Neural cell (in vitro differentiated cells): Measurements from ENCODE around the gene TSPAN31. TPM values are rescaled to one million over a fixed set of nuclear protein-coding genes. Genes with fewer than 3 reads are reported as not detected.

Source experiments
- H2AFZ ChIP-seq: fragments of 200-600, 300-800 bp; sonication (generic), shearing (Covaris generic); 2 replicates; pipeline ENCODE4 v1.6.0; 2014; ENCODE audit warnings: low read depth, mild to moderate bottlenecking, antibody characterized with exemption, low read length, moderate library complexity
- H3F3A ChIP-seq: fragments of 200-600 bp; shearing (Covaris generic); 2 replicates; pipeline ENCODE4 v1.6.1; 2016; ENCODE audit warnings: mild to moderate bottlenecking, moderate library complexity, mixed read lengths, antibody characterized with exemption, low read length; ENCODE audit not compliant: insufficient read depth, poor library complexity, severe bottlenecking
- H3K27ac ChIP-seq: fragments of 200-600, 300-800 bp; sonication (generic), shearing (Covaris generic); 2 replicates; pipeline ENCODE4 v1.5.1; 2014; ENCODE audit warnings: mild to moderate bottlenecking, low read length, moderate library complexity
- H3K27me3 ChIP-seq: fragments of 300-800, 200-600 bp; sonication (generic), shearing (Covaris generic); 2 replicates; pipeline ENCODE4 v1.6.0; 2014; ENCODE audit warnings: mild to moderate bottlenecking, low read depth, low read length, moderate library complexity; ENCODE audit not compliant: insufficient read depth
- H3K36me3 ChIP-seq: fragments of 300-800, 200-600 bp; sonication (generic), shearing (Covaris generic); 2 replicates; pipeline ENCODE4 v1.5.1; 2014; ENCODE audit warnings: mild to moderate bottlenecking, antibody characterized with exemption, low read length, moderate library complexity; ENCODE audit not compliant: insufficient read depth
- H3K4me2 ChIP-seq: fragments of 300-800, 200-600 bp; sonication (generic), shearing (Covaris generic); 2 replicates; pipeline ENCODE4 v1.6.0; 2014; ENCODE audit warnings: mild to moderate bottlenecking, low read length
- H3K4me3 ChIP-seq: fragments of 300-800, 200-600 bp; sonication (generic), shearing (Covaris generic); 2 replicates; pipeline ENCODE4 v1.5.1; 2014; ENCODE audit warnings: mild to moderate bottlenecking, low read length, moderate library complexity
- H3K79me2 ChIP-seq: fragments of 200-600 bp; shearing (Covaris generic); replicated peaks from 2 replicates; pipeline ENCODE4 v1.6.0; 2014; ENCODE audit warnings: mild to moderate bottlenecking, low read length, moderate library complexity; ENCODE audit not compliant: insufficient read depth
- H3K9ac ChIP-seq: fragments of 300-800, 200-600 bp; sonication (generic), shearing (Covaris generic); 2 replicates; pipeline ENCODE4 v1.6.1; 2016; ENCODE audit warnings: mild to moderate bottlenecking, low read length, mixed read lengths
- H3K9me2 ChIP-seq: fragments of 200-600 bp; shearing (Covaris generic); 2 replicates; pipeline ENCODE4 v1.6.1; 2016; ENCODE audit warnings: mild to moderate bottlenecking, low read length, mixed read lengths; ENCODE audit not compliant: insufficient read depth
- H3K9me3 ChIP-seq: fragments of 200-600, 300-800 bp; sonication (generic), shearing (Covaris generic); 2 replicates; pipeline ENCODE4 v1.6.1; 2016; ENCODE audit warnings: mild to moderate bottlenecking, mixed run types, low read length, moderate library complexity, mixed read lengths
- H4K20me1 ChIP-seq: fragments of 200-600 bp; shearing (Covaris generic); 2 replicates; pipeline ENCODE4 v1.6.1; 2016; ENCODE audit warnings: mild to moderate bottlenecking, mixed run types; ENCODE audit not compliant: insufficient read depth
- EP300 ChIP-seq: fragments of 450-650 bp; conservative IDR thresholded peaks from 2 replicates; pipeline ENCODE4 v1.6.1; 2014; ENCODE audit warnings: antibody characterized with exemption, mild to moderate bottlenecking, moderate library complexity; ENCODE audit not compliant: poor library complexity, severe bottlenecking
- EZH2 ChIP-seq: fragments of 200-600, 300-800 bp; shearing (Covaris generic), sonication (generic); IDR thresholded peaks from 2 replicates; pipeline ENCODE4 v1.6.1; 2014; ENCODE audit warnings: antibody characterized with exemption, low read length, borderline replicate concordance, mild to moderate bottlenecking; ENCODE audit not compliant: insufficient read depth, poor library complexity, severe bottlenecking
- MXI1 ChIP-seq: fragments of 450-650 bp; conservative IDR thresholded peaks from 2 replicates; pipeline ENCODE4 v1.6.1; 2014; ENCODE audit warnings: antibody characterized with exemption, mild to moderate bottlenecking; ENCODE audit not compliant: poor library complexity, severe bottlenecking
- POLR2AphosphoS5 ChIP-seq: IDR thresholded peaks from 2 replicates; pipeline ENCODE4 v1.6.1; 2012
- RAD21 ChIP-seq: fragments of 450-650 bp; conservative IDR thresholded peaks from 2 replicates; pipeline ENCODE4 v1.6.1; 2014; ENCODE audit warnings: antibody characterized with exemption, mild to moderate bottlenecking, moderate library complexity
- SMC3 ChIP-seq: fragments of 450-650 bp; conservative IDR thresholded peaks from 2 replicates; pipeline ENCODE4 v1.6.1; 2014; ENCODE audit warnings: antibody characterized with exemption, mild to moderate bottlenecking, moderate library complexity; ENCODE audit not compliant: poor library complexity
- TAF1 ChIP-seq: IDR thresholded peaks from 2 replicates; pipeline ENCODE4 v1.6.1; 2012; ENCODE audit warnings: low read depth
- polyA plus RNA-seq: library from polyadenylated mRNA; depleted of rRNA; stranded (reverse); fragments of >200 nt; gene quantifications from 2 replicates; pipeline ENCODE4 v1.2.3, GENCODE V29; 2014
- TF ChIP-seq, protein P1 (sequence below): IDR thresholded peaks from 2 replicates; pipeline ENCODE4 v1.6.1; 2012; ENCODE audit warnings: borderline replicate concordance
- TF ChIP-seq, protein P2 (sequence below): fragments of 450-650 bp; IDR thresholded peaks from 2 replicates; pipeline ENCODE4 v1.5.1; 2014; ENCODE audit warnings: antibody characterized with exemption, mild to moderate bottlenecking, moderate library complexity; ENCODE audit not compliant: poor library complexity, severe bottlenecking

The TSPAN31 gene
- polyA plus RNA-seq, 1 donor from 2014 or later = 85.3 TPM

DNA sequence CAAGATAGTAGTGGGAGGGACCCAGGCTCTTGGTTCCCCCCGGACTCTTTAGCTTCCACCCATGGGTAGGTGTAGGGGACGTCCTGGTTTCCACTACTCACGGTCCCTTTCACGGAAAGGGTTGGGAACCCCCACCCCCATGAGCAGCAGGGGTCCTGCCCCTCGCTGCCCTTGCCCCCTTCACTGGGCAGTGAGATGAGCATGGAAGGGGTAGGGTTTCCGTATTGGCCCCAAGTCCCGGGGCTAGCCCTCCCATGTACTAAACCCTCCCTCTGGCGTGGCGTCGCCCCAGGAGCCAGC, 19.0 kb upstream of the TSPAN31 start:
- Histone ChIP-seq H3K4me2 (no peak overlapping the region), H2AFZ (no peak overlapping the region), H3K9me3 (no peaks in the 10 kb centered on the region), H3K27me3 (peaks cover 47% of the 10 kb centered on the region), H3K9ac (no peak overlapping the region), H3K79me2 (no peaks in the 10 kb centered on the region), H3K36me3 (peaks cover 4% of the 10 kb centered on the region), H3K9me2 (no peaks in the 10 kb centered on the region), H3K4me3 (no peak overlapping the region), H3K27ac (no peak overlapping the region), H3F3A (no peaks in the 10 kb centered on the region), H4K20me1 (no peaks in the 10 kb centered on the region)
- TF ChIP-seq, protein P1, sequence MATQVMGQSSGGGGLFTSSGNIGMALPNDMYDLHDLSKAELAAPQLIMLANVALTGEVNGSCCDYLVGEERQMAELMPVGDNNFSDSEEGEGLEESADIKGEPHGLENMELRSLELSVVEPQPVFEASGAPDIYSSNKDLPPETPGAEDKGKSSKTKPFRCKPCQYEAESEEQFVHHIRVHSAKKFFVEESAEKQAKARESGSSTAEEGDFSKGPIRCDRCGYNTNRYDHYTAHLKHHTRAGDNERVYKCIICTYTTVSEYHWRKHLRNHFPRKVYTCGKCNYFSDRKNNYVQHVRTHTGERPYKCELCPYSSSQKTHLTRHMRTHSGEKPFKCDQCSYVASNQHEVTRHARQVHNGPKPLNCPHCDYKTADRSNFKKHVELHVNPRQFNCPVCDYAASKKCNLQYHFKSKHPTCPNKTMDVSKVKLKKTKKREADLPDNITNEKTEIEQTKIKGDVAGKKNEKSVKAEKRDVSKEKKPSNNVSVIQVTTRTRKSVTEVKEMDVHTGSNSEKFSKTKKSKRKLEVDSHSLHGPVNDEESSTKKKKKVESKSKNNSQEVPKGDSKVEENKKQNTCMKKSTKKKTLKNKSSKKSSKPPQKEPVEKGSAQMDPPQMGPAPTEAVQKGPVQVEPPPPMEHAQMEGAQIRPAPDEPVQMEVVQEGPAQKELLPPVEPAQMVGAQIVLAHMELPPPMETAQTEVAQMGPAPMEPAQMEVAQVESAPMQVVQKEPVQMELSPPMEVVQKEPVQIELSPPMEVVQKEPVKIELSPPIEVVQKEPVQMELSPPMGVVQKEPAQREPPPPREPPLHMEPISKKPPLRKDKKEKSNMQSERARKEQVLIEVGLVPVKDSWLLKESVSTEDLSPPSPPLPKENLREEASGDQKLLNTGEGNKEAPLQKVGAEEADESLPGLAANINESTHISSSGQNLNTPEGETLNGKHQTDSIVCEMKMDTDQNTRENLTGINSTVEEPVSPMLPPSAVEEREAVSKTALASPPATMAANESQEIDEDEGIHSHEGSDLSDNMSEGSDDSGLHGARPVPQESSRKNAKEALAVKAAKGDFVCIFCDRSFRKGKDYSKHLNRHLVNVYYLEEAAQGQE = no peak
- TF ChIP-seq POLR2AphosphoS5 = no peak

GRCh38 chr12:57726151-57726883, 18.5 kb upstream of the TSPAN31 start:
- H3K9me3 ChIP-seq = no peaks in the 10 kb centered on the region
- H3K4me2 ChIP-seq = no peak overlapping the region
- no peaks in the 10 kb centered on the region for H3F3A ChIP-seq
- no peaks in the 10 kb centered on the region for H3K79me2 ChIP-seq
- no peak overlapping the region for H2AFZ ChIP-seq
- no peak for TF ChIP-seq TAF1
- no peak for TF ChIP-seq EP300
- TF ChIP-seq, protein P2, sequence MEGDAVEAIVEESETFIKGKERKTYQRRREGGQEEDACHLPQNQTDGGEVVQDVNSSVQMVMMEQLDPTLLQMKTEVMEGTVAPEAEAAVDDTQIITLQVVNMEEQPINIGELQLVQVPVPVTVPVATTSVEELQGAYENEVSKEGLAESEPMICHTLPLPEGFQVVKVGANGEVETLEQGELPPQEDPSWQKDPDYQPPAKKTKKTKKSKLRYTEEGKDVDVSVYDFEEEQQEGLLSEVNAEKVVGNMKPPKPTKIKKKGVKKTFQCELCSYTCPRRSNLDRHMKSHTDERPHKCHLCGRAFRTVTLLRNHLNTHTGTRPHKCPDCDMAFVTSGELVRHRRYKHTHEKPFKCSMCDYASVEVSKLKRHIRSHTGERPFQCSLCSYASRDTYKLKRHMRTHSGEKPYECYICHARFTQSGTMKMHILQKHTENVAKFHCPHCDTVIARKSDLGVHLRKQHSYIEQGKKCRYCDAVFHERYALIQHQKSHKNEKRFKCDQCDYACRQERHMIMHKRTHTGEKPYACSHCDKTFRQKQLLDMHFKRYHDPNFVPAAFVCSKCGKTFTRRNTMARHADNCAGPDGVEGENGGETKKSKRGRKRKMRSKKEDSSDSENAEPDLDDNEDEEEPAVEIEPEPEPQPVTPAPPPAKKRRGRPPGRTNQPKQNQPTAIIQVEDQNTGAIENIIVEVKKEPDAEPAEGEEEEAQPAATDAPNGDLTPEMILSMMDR = peak; percentile 66
- TF ChIP-seq RAD21 = peak; percentile 21
- no peak for TF ChIP-seq MXI1
- no peak for TF ChIP-seq POLR2AphosphoS5
- TF ChIP-seq SMC3 = no peak
- TF ChIP-seq, protein P1 = no peak
- no peak for TF ChIP-seq EZH2
- no peaks in the 10 kb centered on the region for H4K20me1 ChIP-seq
- H3K4me3 ChIP-seq = peak overlapping the region; percentile 24
- H3K9me2 ChIP-seq = no peaks in the 10 kb centered on the region
- no peak overlapping the region for H3K27ac ChIP-seq
- H3K9ac ChIP-seq = no peak overlapping the region
- H3K36me3 ChIP-seq = peaks cover 4% of the 10 kb centered on the region
- H3K27me3 ChIP-seq = peaks cover 51% of the 10 kb centered on the region
